ENCODE measurements around the gene SDS.
A peak's percentile ranks its signal among the peaks of the same experiment; 100 is the strongest.

The SDS gene

GRCh38 chr12:113428482-113428881, 24.8 kb upstream of the SDS start:
- TF ChIP-seq, protein P1, sequence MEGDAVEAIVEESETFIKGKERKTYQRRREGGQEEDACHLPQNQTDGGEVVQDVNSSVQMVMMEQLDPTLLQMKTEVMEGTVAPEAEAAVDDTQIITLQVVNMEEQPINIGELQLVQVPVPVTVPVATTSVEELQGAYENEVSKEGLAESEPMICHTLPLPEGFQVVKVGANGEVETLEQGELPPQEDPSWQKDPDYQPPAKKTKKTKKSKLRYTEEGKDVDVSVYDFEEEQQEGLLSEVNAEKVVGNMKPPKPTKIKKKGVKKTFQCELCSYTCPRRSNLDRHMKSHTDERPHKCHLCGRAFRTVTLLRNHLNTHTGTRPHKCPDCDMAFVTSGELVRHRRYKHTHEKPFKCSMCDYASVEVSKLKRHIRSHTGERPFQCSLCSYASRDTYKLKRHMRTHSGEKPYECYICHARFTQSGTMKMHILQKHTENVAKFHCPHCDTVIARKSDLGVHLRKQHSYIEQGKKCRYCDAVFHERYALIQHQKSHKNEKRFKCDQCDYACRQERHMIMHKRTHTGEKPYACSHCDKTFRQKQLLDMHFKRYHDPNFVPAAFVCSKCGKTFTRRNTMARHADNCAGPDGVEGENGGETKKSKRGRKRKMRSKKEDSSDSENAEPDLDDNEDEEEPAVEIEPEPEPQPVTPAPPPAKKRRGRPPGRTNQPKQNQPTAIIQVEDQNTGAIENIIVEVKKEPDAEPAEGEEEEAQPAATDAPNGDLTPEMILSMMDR (IDR thresholded peaks at IDR 0.05; ENCODE audit: control insufficient read depth, insufficient read depth, low read depth, low read length, missing control alignments) = no peak
- H3K4me3 ChIP-seq (ENCODE audit: control insufficient read depth, low read depth, low read length) = no peak overlapping the region
- DNase-seq (ENCODE audit: low read depth) = no peak

GRCh38 chr12:113427882-113428281, 24.2 kb upstream of the SDS start:
- H3K4me3 ChIP-seq (ENCODE audit: control insufficient read depth, low read depth, low read length) = no peak overlapping the region
- TF ChIP-seq, protein P1 (IDR thresholded peaks at IDR 0.05; ENCODE audit: control insufficient read depth, insufficient read depth, low read depth, low read length, missing control alignments) = no peak
- DNase-seq (ENCODE audit: low read depth) = no peak

DNA sequence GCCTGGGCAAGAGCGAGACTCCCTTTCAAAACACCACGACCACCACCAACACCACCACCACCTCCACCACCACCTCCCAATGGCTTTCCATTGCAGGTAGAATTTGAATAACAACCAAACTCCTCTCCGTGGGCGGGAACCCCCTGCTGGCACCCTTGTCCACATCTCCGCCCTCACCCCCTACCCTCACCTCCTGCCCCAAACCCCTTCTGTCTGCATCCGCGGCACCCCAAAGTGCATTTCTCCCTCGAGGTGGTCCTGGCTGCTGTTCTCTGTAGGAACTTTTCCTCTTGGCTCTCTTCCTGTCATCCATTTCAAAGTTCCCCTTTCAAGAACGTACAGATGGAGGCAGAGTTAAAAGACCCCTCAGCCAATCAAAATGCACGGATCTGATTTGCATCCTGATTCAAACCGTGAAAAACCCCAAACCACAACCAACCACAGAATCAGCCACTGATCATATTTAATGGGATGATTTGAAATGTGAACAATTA, 22.3 kb upstream of the SDS start:
- DNase-seq (ENCODE audit: low read depth) = no peak
- TF ChIP-seq, protein P1 (IDR thresholded peaks at IDR 0.05; ENCODE audit: control insufficient read depth, insufficient read depth, low read depth, low read length, missing control alignments) = no peak
- H3K4me3 ChIP-seq (ENCODE audit: control insufficient read depth, low read depth, low read length) = no peak overlapping the region

DNA sequence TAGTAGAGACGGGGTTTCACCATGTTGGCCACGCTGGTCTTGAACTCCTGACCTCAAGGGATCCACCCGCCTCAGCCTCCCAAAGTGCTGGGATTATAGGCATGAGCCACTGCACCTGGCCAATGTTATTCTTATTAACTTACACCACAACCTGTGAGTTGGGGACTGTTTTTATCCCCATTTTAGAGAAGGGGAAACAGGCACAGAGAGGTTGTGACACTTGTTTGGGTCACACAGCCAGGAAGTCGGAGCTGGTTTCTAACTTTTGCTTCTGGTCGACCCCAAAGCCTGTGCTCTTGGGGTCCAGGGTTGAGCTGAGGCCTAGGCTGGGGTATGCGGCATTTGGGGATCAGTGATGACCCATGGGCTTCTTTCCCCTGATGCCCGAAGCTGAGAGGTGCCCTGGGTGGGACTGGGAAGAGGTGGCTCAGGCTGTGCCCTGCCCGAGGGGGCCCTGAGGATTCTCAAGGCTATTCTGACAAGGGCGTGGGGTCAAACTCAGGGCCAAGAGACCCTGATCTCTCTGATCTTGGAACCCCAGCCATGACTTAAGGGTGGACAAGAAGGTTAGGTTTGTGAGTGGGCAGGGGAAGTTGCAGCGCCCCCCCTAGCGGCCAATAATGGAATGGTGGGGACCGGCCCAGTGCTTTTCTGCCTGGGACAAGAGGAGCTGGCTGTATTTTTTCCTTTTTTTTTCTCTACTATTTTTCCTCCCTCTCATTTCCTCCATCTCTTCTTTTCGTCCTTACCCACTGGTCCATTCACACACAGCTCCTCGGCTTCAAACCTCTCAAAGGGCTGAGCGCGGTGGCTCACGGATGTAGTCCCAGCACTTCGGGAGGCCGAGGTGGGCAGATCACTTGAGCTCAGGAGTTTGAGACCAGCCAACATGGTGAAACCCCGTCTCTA, 21.5 kb upstream of the SDS start:
- TF ChIP-seq, protein P1 (IDR thresholded peaks at IDR 0.05; ENCODE audit: control insufficient read depth, insufficient read depth, low read depth, low read length, missing control alignments) = peak; percentile 92
- DNase-seq (ENCODE audit: low read depth) = no peak
- no peak overlapping the region for H3K4me3 ChIP-seq (ENCODE audit: control insufficient read depth, low read depth, low read length)

- no peak overlapping the region for H3K4me3 ChIP-seq (ENCODE audit: control insufficient read depth, low read depth, low read length)
- TF ChIP-seq, protein P1 (IDR thresholded peaks at IDR 0.05; ENCODE audit: control insufficient read depth, insufficient read depth, low read depth, low read length, missing control alignments) = no peak
- no peak for DNase-seq (ENCODE audit: low read depth)
Measured at GRCh38 chr12:113424456-113424855, 20.8 kb upstream of the SDS start.

GRCh38 chr12:113422886-113423669, 19.4 kb upstream of the SDS start:
- peak overlapping the region; percentile 65 for H3K4me3 ChIP-seq (ENCODE audit: control insufficient read depth, low read depth, low read length)
- no peak for DNase-seq (ENCODE audit: low read depth)

More at GRCh38 chr12:113422886-113423669, 19.4 kb upstream of the SDS start:
- TF ChIP-seq, protein P1 (IDR thresholded peaks at IDR 0.05; ENCODE audit: control insufficient read depth, insufficient read depth, low read depth, low read length, missing control alignments) = no peak
